KBM-7 (cell line): ENCODE measurements around the gene ATP2A2.

ENCODE experiments used
- DNase-seq: peaks from one replicate; pipeline ENCODE4 v3.0.0-alpha.2; 2015
- in situ Hi-C: fragments of 300-500 bp; cut with MboI; formaldehyde crosslinking; loops from 2 replicates; pipeline ENCODE4 v1.14.3; 2020; ENCODE audit warnings: low sequenced_read_pairs, low pct_unique_long_range_greater_than_20kb, mixed read lengths

ATP2A2 gene

GRCh38 chr12:110284597-110284996 is 3.5 kb downstream of the ATP2A2 start:
- in situ Hi-C loops = no loop called here
- no peak for DNase-seq

GRCh38 chr12:110286623-110287022 is 5.6 kb downstream of the ATP2A2 start:
- DNase-seq = no peak
- in situ Hi-C loops = no loop called here

- in situ Hi-C loops = no loop called here
- no peak for DNase-seq
Measured at GRCh38 chr12:110287986-110288385, 6.9 kb downstream of the ATP2A2 start.

- DNase-seq = no peak
- in situ Hi-C loops = no loop called here
Measured at GRCh38 chr12:110289044-110289710, 8.1 kb downstream of the ATP2A2 start.

GRCh38 chr12:110289711-110290078 is 8.6 kb downstream of the ATP2A2 start:
- DNase-seq = no peak
- in situ Hi-C loops = no loop called here

GRCh38 chr12:110301065-110301806 is 20.2 kb downstream of the ATP2A2 start:
- no peak for DNase-seq
- in situ Hi-C loops = no loop called here

- in situ Hi-C loops = no loop called here
Measured at GRCh38 chr12:110304061-110304551, 23.1 kb downstream of the ATP2A2 start.

GRCh38 chr12:110307372-110307771 is 26.3 kb downstream of the ATP2A2 start:
- DNase-seq = no peak
- in situ Hi-C loops = no loop called here

More at GRCh38 chr12:110304061-110304551, 23.1 kb downstream of the ATP2A2 start:
- DNase-seq = no peak

- in situ Hi-C loops = no loop called here
- no peak for DNase-seq
Measured at GRCh38 chr12:110310763-110311162, 29.7 kb downstream of the ATP2A2 start.

GRCh38 chr12:110311903-110312302 is 30.9 kb downstream of the ATP2A2 start:
- no peak for DNase-seq
- in situ Hi-C loops = no loop called here

- peak; percentile 61 for DNase-seq
- in situ Hi-C loops = no loop called here
Measured at GRCh38 chr12:110312581-110313360, 31.7 kb downstream of the ATP2A2 start.

- peak; percentile 43 for DNase-seq
- in situ Hi-C loops = no loop called here
Measured at GRCh38 chr12:110314308-110314707, 33.3 kb downstream of the ATP2A2 start.

GRCh38 chr12:110316861-110317260 is 35.8 kb downstream of the ATP2A2 start:
- in situ Hi-C loops = no loop called here
- peak; percentile 59 for DNase-seq

GRCh38 chr12:110317911-110318310 is 36.9 kb downstream of the ATP2A2 start:
- in situ Hi-C loops = no loop called here
- DNase-seq = no peak

- in situ Hi-C loops = no loop called here
- no peak for DNase-seq
Measured at GRCh38 chr12:110320550-110320949, 39.5 kb downstream of the ATP2A2 start.

GRCh38 chr12:110329710-110330109 is 48.7 kb downstream of the ATP2A2 start:
- in situ Hi-C loops = no loop called here
- DNase-seq = no peak

GRCh38 chr12:110330124-110330523 is 49.1 kb downstream of the ATP2A2 start:
- in situ Hi-C loops = no loop called here
- no peak for DNase-seq

GRCh38 chr12:110330544-110330943 is 49.5 kb downstream of the ATP2A2 start:
- in situ Hi-C loops = no loop called here
- peak; percentile 53 for DNase-seq

GRCh38 chr12:110333201-110333600 is 52.2 kb downstream of the ATP2A2 start:
- in situ Hi-C loops = no loop called here
- no peak for DNase-seq

- in situ Hi-C loops = no loop called here
- no peak for DNase-seq
Measured at GRCh38 chr12:110335481-110336045, 54.5 kb downstream of the ATP2A2 start.
